OCI-LY3 (cell line): Measurements from ENCODE around the gene IFITM1.
"Not testable (repeated sequence)": the region's sequence is repeated elsewhere in the genome, so short reads cannot be mapped to it uniquely, and the experiment has no call there.

Experiments used
- H2AFZ ChIP-seq: fragments of 200-600, 300-600 bp; shearing (Covaris generic); 2 replicates; pipeline ENCODE4 v1.6.0; 2014; ENCODE audit warnings: antibody characterized with exemption, low read depth, low read length
- H3K27ac ChIP-seq: fragments of 200-600, 300-600 bp; sonication (generic); 2 replicates; pipeline ENCODE4 v1.5.1; 2014; ENCODE audit warnings: mild to moderate bottlenecking, low read length, moderate library complexity, mixed read lengths
- H3K27me3 ChIP-seq: fragments of 200-600, 300-600 bp; sonication (generic); 2 replicates; pipeline ENCODE4 v1.6.1; 2014; ENCODE audit warnings: low read depth, low read length, mixed read lengths
- H3K36me3 ChIP-seq: fragments of 200-600, 300-600 bp; sonication (generic); replicated peaks from 2 replicates; pipeline ENCODE3; 2014; ENCODE audit warnings: low read depth, low read length, mixed read lengths
- H3K4me1 ChIP-seq: fragments of 300-600, 200-600 bp; sonication (generic); 2 replicates; pipeline ENCODE4 v1.6.1; 2014; ENCODE audit warnings: low read length, mixed read lengths
- H3K4me2 ChIP-seq: fragments of 200-600, 300-600 bp; sonication (generic); 2 replicates; pipeline ENCODE4 v1.6.1; 2014; ENCODE audit warnings: low read length, mixed read lengths
- H3K4me3 ChIP-seq: fragments of 300-600, 200-600 bp; sonication (generic); 2 replicates; pipeline ENCODE4 v1.5.1; 2014; ENCODE audit warnings: antibody characterized with exemption, mild to moderate bottlenecking, low read length, moderate library complexity
- H3K79me2 ChIP-seq: fragments of 300-600, 200-600 bp; shearing (Covaris generic); 2 replicates; pipeline ENCODE4 v1.6.1; 2014; ENCODE audit warnings: mild to moderate bottlenecking, low read length, mixed read lengths
- H3K9ac ChIP-seq: fragments of 300-600, 200-600 bp; shearing (Covaris generic); 2 replicates; pipeline ENCODE4 v1.6.0; 2014; ENCODE audit warnings: mild to moderate bottlenecking, low read length, moderate library complexity
- H3K9me3 ChIP-seq: fragments of 200-600, 300-600 bp; shearing (Covaris generic); 2 replicates; pipeline ENCODE4 v1.6.1; 2014; ENCODE audit warnings: low read length, mixed read lengths; ENCODE audit not compliant: insufficient read depth
- H4K20me1 ChIP-seq: fragments of 200-600, 300-600 bp; sonication (generic); 2 replicates; pipeline ENCODE4 v1.6.1; 2016; ENCODE audit warnings: low read length, mixed read lengths; ENCODE audit not compliant: insufficient read depth
- EZH2phosphoT487 ChIP-seq: fragments of 200-600 bp; shearing (Covaris generic); IDR thresholded peaks from 2 replicates; pipeline ENCODE4 v1.6.1; 2018; ENCODE audit warnings: antibody characterized with exemption, mixed run types, low read depth
- TF ChIP-seq, protein P1 (sequence below): fragments of 200-600, 300-600 bp; sonication (generic); IDR thresholded peaks from 2 replicates; pipeline ENCODE4 v1.5.1; 2014; ENCODE audit warnings: antibody characterized with exemption, low read length, low read depth

IFITM1 gene

DNA sequence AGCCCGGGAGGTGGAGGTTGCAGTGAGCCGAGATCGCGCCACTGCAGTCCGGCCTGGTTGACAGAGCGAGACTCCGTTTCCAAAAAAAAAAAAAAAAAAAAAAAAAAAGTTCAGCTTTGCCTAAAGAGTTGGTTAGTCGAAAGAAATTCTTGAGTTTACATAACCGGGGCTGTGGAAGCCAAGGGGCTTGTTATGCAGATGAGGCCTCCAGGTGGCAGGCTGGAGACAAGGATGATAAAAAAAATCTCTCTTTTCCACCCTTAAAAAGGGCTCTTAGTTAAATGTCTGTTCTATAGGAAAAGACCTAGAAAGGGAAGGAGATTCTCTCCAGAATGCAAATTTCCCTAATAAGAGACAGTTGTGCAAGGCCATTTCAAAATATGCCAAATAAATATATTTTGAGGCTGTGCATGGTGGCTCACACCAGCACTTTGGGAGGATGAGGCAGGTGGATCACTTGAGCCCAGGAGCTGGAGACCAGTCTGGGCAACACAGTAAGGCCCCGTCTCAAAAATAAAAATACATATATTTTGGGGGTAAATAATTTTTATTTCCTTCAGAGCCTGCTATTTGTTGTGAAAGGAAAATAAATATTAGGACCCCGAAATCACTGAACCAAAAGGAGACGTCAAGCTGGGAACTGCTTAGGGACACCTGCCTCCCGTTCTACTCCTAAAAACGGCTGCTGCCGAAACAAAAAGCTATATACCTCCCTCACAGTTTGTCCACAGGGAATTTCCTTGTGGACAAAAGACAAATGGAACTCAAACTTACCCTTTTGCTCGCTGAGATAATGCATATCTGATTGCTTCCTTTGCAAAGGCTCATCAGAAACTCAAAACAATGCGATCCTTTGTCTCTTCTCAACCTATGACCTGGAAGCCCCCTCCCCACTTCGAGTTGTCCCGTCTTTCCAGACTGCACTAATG lies 8.7 kb upstream of the IFITM1 start:
- H4K20me1 ChIP-seq: no peaks in the 10 kb centered on the region
- no peaks in the 10 kb centered on the region for H3K79me2 ChIP-seq
- H3K4me2 ChIP-seq: no peak overlapping the region
- no peak for TF ChIP-seq EZH2phosphoT487
- TF ChIP-seq, protein P1, sequence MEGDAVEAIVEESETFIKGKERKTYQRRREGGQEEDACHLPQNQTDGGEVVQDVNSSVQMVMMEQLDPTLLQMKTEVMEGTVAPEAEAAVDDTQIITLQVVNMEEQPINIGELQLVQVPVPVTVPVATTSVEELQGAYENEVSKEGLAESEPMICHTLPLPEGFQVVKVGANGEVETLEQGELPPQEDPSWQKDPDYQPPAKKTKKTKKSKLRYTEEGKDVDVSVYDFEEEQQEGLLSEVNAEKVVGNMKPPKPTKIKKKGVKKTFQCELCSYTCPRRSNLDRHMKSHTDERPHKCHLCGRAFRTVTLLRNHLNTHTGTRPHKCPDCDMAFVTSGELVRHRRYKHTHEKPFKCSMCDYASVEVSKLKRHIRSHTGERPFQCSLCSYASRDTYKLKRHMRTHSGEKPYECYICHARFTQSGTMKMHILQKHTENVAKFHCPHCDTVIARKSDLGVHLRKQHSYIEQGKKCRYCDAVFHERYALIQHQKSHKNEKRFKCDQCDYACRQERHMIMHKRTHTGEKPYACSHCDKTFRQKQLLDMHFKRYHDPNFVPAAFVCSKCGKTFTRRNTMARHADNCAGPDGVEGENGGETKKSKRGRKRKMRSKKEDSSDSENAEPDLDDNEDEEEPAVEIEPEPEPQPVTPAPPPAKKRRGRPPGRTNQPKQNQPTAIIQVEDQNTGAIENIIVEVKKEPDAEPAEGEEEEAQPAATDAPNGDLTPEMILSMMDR: peak; percentile 66
- no peak overlapping the region for H3K9ac ChIP-seq
- no peaks in the 10 kb centered on the region for H3K9me3 ChIP-seq
- no peak overlapping the region for H2AFZ ChIP-seq
- H3K4me1 ChIP-seq: peaks cover 30% of the 10 kb centered on the region
- no peak overlapping the region for H3K4me3 ChIP-seq
- no peak overlapping the region for H3K27ac ChIP-seq
- no peaks in the 10 kb centered on the region for H3K36me3 ChIP-seq
- H3K27me3 ChIP-seq: peaks cover 8% of the 10 kb centered on the region; the same call in 1 of the 2 replicates

DNA sequence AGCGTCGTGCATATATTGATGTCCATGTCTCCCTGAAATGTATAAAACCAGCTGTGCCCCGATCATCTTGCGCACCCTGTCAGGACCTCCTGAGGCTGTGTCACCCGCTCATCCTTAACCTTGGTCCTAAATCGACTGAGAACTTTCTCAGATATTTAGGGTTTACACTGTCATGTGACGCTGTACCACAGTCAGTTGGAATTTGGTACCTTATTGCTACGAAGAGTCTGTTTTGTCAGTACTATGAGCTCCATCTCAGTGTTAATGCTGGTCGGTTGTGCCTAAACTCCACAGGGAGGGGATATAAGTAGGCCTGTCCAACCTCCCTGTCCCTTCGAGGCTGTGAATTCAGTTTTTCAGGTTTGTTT lies 8.0 kb upstream of the IFITM1 start:
- Histone ChIP-seq H4K20me1 (no peaks in the 10 kb centered on the region), H3K4me1 (peaks cover 30% of the 10 kb centered on the region), H3K36me3 (no peaks in the 10 kb centered on the region), H3K9me3 (no peaks in the 10 kb centered on the region), H2AFZ (no peak overlapping the region), H3K27me3 (peaks cover 4% of the 10 kb centered on the region; the same call in 1 of the 2 replicates), H3K9ac (no peak overlapping the region), H3K4me3 (no peak overlapping the region), H3K79me2 (no peaks in the 10 kb centered on the region), H3K4me2 (no peak overlapping the region), H3K27ac (no peak overlapping the region)
- TF ChIP-seq EZH2phosphoT487: no peak
- TF ChIP-seq, protein P1: no peak

GRCh38 chr11:306645-307371 lies 7.0 kb upstream of the IFITM1 start:
- H3K4me2 ChIP-seq: no peak overlapping the region
- H3K9ac ChIP-seq: no peak overlapping the region

GRCh38 chr11:307766-308708 lies 5.8 kb upstream of the IFITM1 start, which contains the start of gene IFITM2:
Gene IFITM2 (plus strand): TSS chr11:307816. CDS start chr11:308193, 377 bp downstream.
- Histone ChIP-seq H3K9ac (peak within 1 kb of the TSS; percentile 74), H3K4me2 (peak within 1 kb of the TSS; percentile 68), H3K27ac (peak within 1 kb of the TSS; percentile 11; the same call in 1 of the 2 replicates), H3K4me1 (peaks cover 31% of the 10 kb centered on the region), H2AFZ (peak within 1 kb of the TSS; percentile 82), H3K4me3 (peak within 1 kb of the TSS; percentile 80)
- not testable (repeated sequence) for H3K27me3 ChIP-seq, H3K36me3 ChIP-seq, H3K79me2 ChIP-seq, H3K9me3 ChIP-seq, H4K20me1 ChIP-seq

More at GRCh38 chr11:306645-307371, 7.0 kb upstream of the IFITM1 start:
- no peaks in the 10 kb centered on the region for H3K36me3 ChIP-seq
- no peak overlapping the region for H2AFZ ChIP-seq
- no peak overlapping the region for H3K4me3 ChIP-seq
- H4K20me1 ChIP-seq: no peaks in the 10 kb centered on the region
- no peak overlapping the region for H3K27ac ChIP-seq
- peaks cover 33% of the 10 kb centered on the region for H3K4me1 ChIP-seq
- H3K79me2 ChIP-seq: no peaks in the 10 kb centered on the region
- no peaks in the 10 kb centered on the region for H3K9me3 ChIP-seq
- H3K27me3 ChIP-seq: peaks cover 4% of the 10 kb centered on the region; the same call in 1 of the 2 replicates
- TF ChIP-seq, protein P1: no peak
- no peak for TF ChIP-seq EZH2phosphoT487

DNA sequence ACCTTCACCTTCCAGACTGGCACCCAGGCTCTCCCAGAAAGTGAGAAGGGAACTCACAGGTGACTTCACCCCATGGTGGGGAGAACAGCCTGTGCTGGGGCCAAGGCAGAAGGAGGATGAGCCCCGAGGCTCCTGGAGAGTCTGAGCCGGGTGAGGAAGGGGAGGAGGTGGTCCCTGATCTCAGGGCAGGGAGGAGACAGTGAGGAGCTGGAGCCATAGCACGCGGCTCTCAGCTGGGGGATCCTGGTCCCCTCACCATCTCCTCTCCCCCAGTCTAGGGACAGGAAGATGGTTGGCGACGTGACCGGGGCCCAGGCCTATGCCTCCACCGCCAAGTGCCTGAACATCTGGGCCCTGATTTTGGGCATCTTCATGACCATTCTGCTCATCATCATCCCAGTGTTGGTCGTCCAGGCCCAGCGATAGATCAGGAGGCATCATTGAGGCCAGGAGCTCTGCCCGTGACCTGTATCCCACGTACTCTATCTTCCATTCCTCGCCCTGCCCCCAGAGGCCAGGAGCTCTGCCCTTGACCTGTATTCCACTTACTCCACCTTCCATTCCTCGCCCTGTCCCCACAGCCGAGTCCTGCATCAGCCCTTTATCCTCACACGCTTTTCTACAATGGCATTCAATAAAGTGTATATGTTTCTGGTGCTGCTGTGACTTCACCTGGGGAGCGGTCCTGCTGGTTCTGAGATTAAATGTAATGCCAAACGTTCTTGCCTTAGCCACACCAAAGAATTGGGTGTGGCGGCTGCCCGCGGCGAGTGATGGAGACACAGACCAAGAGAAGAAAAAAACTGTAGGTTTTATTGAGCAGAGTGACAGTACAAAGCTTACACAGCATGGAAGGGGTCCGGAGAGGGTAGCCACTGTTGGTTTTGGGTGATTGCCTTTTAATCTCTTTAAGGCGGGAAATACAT lies 4.8 kb upstream of the IFITM1 start:
- not testable (repeated sequence) for H3K27me3 ChIP-seq, H2AFZ ChIP-seq, H3K36me3 ChIP-seq, H3K27ac ChIP-seq, H4K20me1 ChIP-seq, H3K9me3 ChIP-seq, H3K79me2 ChIP-seq
- Histone ChIP-seq H3K4me2 (peak overlapping the region; percentile 68), H3K4me3 (peak overlapping the region; percentile 80), H3K4me1 (peaks cover 21% of the 10 kb centered on the region), H3K9ac (peak overlapping the region; percentile 74; the same call in 1 of the 2 replicates)
